Liver (tissue), 9 donors: ENCODE measurements around the gene HSPB2. TPM values are rescaled to one million over a fixed set of nuclear protein-coding genes. Genes with fewer than 3 reads are reported as not detected.

ENCODE experiments used
- DNase-seq: peaks from one replicate; pipeline ENCODE4 v3.0.0-alpha.2; 2017; ENCODE audit warnings: low spot score
- H3K27ac ChIP-seq, 2 donors: one replicate each; pipeline ENCODE4 v1.7.0; 2013; ENCODE audit warnings: inconsistent platforms in 2 of 2, low read length in 2 of 2, control low read depth in 1 of 2, low read depth in 1 of 2, mild to moderate bottlenecking in 1 of 2
- H3K27me3 ChIP-seq, 4 donors: one replicate each; pipeline versions ENCODE4 v1.6.1 to v1.7.0; 2013; ENCODE audit warnings: low read length in 3 of 4, inconsistent platforms in 1 of 4, mild to moderate bottlenecking in 1 of 4, moderate library complexity in 1 of 4; ENCODE audit not compliant: control insufficient read depth in 4 of 4, insufficient read depth in 4 of 4
- H3K36me3 ChIP-seq, 4 donors: one replicate each; pipeline versions ENCODE4 v1.6.1 to v1.7.0; 2013; ENCODE audit warnings: low read length in 3 of 4, mild to moderate bottlenecking in 3 of 4, low read depth in 1 of 4, moderate library complexity in 1 of 4; ENCODE audit not compliant: control insufficient read depth in 4 of 4, insufficient read depth in 3 of 4
- H3K4me1 ChIP-seq, 4 donors: one replicate each; pipeline versions ENCODE4 v1.6.1 to v1.7.0; 2013; ENCODE audit warnings: low read length in 3 of 4, mild to moderate bottlenecking in 3 of 4, moderate library complexity in 1 of 4; ENCODE audit not compliant: control insufficient read depth in 4 of 4, insufficient read depth in 4 of 4
- H3K4me3 ChIP-seq, 3 donors: one replicate each; pipeline versions ENCODE4 v1.6.1 to v1.7.0; 2013; ENCODE audit warnings: low read length in 3 of 3, control low read depth in 1 of 3, low read depth in 1 of 3, mild to moderate bottlenecking in 1 of 3
- H3K9ac ChIP-seq, 2 donors: one replicate each; pipeline ENCODE4 v1.7.0; 2013; ENCODE audit warnings: low read length in 2 of 2, mild to moderate bottlenecking in 2 of 2, moderate library complexity in 2 of 2, control low read depth in 1 of 2, low read depth in 1 of 2
- H3K9me3 ChIP-seq, 4 donors: one replicate each; pipeline versions ENCODE4 v1.6.1 to v1.7.0; 2013; ENCODE audit warnings: low read length in 3 of 4; ENCODE audit not compliant: control insufficient read depth in 4 of 4
- ATF3 ChIP-seq: IDR thresholded peaks from 2 replicates; pipeline ENCODE4 v1.6.1; 2016; ENCODE audit warnings: antibody characterized with exemption
- CTCF ChIP-seq: fragments of 150-350 bp; IDR thresholded peaks from 2 replicates; pipeline ENCODE4 v1.5.1; 2017; ENCODE audit warnings: improper control_type of control experiment, low read depth, low read length; ENCODE audit not compliant: missing input control
- EGR1 ChIP-seq, 2 donors: IDR thresholded peaks; 2 replicates each; pipeline ENCODE4 v1.6.1; 2016 to 2018; ENCODE audit warnings: antibody characterized with exemption in 2 of 2, low read depth in 2 of 2
- FOXA1 ChIP-seq: IDR thresholded peaks from 2 replicates; pipeline ENCODE4 v1.6.1; 2016; ENCODE audit warnings: antibody characterized with exemption
- FOXA2 ChIP-seq: IDR thresholded peaks from 2 replicates; pipeline ENCODE4 v1.6.1; 2016; ENCODE audit warnings: antibody characterized with exemption
- GABPA ChIP-seq, 2 donors: IDR thresholded peaks in 1 of 2; conservative IDR thresholded peaks in 1 of 2; 2 replicates each; pipeline ENCODE4 v1.6.1; 2016; ENCODE audit warnings: antibody characterized with exemption in 2 of 2, mild to moderate bottlenecking in 1 of 2, moderate library complexity in 1 of 2
- HNF4A ChIP-seq, 2 donors: conservative IDR thresholded peaks; 2 replicates each; pipeline ENCODE4 v1.6.1; 2016; ENCODE audit warnings: antibody characterized with exemption in 2 of 2, mild to moderate bottlenecking in 2 of 2
- HNF4G ChIP-seq: IDR thresholded peaks from 2 replicates; pipeline ENCODE4 v1.6.1; 2016; ENCODE audit warnings: antibody characterized with exemption
- JUND ChIP-seq, 2 donors: IDR thresholded peaks; 2 replicates each; pipeline ENCODE4 v1.6.1; 2016; ENCODE audit warnings: antibody characterized with exemption in 2 of 2
- MAX ChIP-seq: IDR thresholded peaks from 2 replicates; pipeline ENCODE4 v1.6.1; 2016; ENCODE audit warnings: antibody characterized with exemption
- NR2F2 ChIP-seq: IDR thresholded peaks from 2 replicates; pipeline ENCODE4 v1.6.1; 2016; ENCODE audit warnings: antibody characterized with exemption
- RAD21 ChIP-seq, 2 donors: IDR thresholded peaks; 2 replicates each; pipeline ENCODE4 v1.6.1; 2016; ENCODE audit warnings: antibody characterized with exemption in 2 of 2, mild to moderate bottlenecking in 2 of 2
- REST ChIP-seq: IDR thresholded peaks from 2 replicates; pipeline ENCODE4 v1.6.1; 2016; ENCODE audit warnings: antibody characterized with exemption, mild to moderate bottlenecking
- RXRA ChIP-seq, 2 donors: IDR thresholded peaks; 2 replicates each; pipeline ENCODE4 v1.6.1; 2017 to 2018; ENCODE audit warnings: antibody characterized with exemption in 2 of 2, mild to moderate bottlenecking in 1 of 2
- SP1 ChIP-seq: IDR thresholded peaks from 2 replicates; pipeline ENCODE4 v1.6.1; 2018; ENCODE audit warnings: antibody characterized with exemption, mild to moderate bottlenecking
- TAF1 ChIP-seq: conservative IDR thresholded peaks from 2 replicates; pipeline ENCODE4 v1.6.1; 2016; ENCODE audit warnings: antibody characterized with exemption, mild to moderate bottlenecking
- YY1 ChIP-seq: IDR thresholded peaks from 2 replicates; pipeline ENCODE4 v1.6.1; 2016; ENCODE audit warnings: antibody characterized with exemption, mild to moderate bottlenecking
- ZBTB33 ChIP-seq: IDR thresholded peaks from 2 replicates; pipeline ENCODE4 v1.6.1; 2016; ENCODE audit warnings: antibody characterized with exemption
- WGBS: extraction: QIAGEN DNeasy Blood & Tissue Kit; methylation state at CpG from one replicate; pipeline ENCODE4 v1.1.7; 2013; 5-methylcytosine and 5-hydroxymethylcytosine counted together
- polyA plus RNA-seq, 2 donors: library from polyadenylated mRNA; stranded (reverse) in 1 of 2; unstranded in 1 of 2; fragments of 200-250 nt in 1 of 2; fragments of >200 nt in 1 of 2; fragmentation: Nextera tagmentation in 1 of 2; extraction: Ambion mirVana in 1 of 2; gene quantifications; one replicate each; pipeline versions ENCODE4 v1.2.1 to v1.2.3, GENCODE V29; 2013 to 2015
- total RNA-seq, 2 donors: library from RNA; depleted of rRNA; stranded (reverse); fragments of >200 nt; gene quantifications; one replicate each; pipeline ENCODE4 v1.2.3, GENCODE V29; 2014
- donor health status: healthy.
- donor health status: healthy.
- donor health status: healthy.
- donor health status: healthy.
- donor health status: healthy.

HSPB2 gene
- total and polyA plus RNA-seq, 4 donors = 0.14 to 0.85 (median 0.61) TPM; not detected in 1

GRCh38 chr11:111886844-111887243 lies 25.7 kb upstream of the HSPB2 start:
- WGBS = 69% methylated on average over 2 of the region's 2 CpGs
- H3K9ac ChIP-seq = no peak overlapping the region
- H3K36me3 ChIP-seq = peaks cover 0 to 6% (median 0%) of the 10 kb centered on the region in 4 donors
- H3K4me3 ChIP-seq = no peak overlapping the region
- H3K27me3 ChIP-seq = no peaks in the 10 kb centered on the region
- no peaks in the 10 kb centered on the region for H3K4me1 ChIP-seq
- TF ChIP-seq HNF4G (no peak), RAD21 (IDR thresholded peaks at IDR 0.05) (no peak), GABPA (IDR thresholded peaks at IDR 0.05 in 1 of 2, conservative IDR thresholded peaks at IDR 0.05 in 1 of 2) (no peak)
- no peaks in the 10 kb centered on the region for H3K9me3 ChIP-seq
- no peak overlapping the region for H3K27ac ChIP-seq
- DNase-seq = no peak

- H3K36me3 ChIP-seq = no peaks in the 10 kb centered on the region
Measured at GRCh38 chr11:111905411-111905810, 7.1 kb upstream of the HSPB2 start.

GRCh38 chr11:111906680-111907079 lies 5.9 kb upstream of the HSPB2 start:
- no peak for DNase-seq
- WGBS = 81% methylated on average over 1 of the region's 1 CpG
- H3K9ac ChIP-seq = no peak overlapping the region
- H3K9me3 ChIP-seq = no peaks in the 10 kb centered on the region
- no peak overlapping the region for H3K4me3 ChIP-seq
- no peaks in the 10 kb centered on the region for H3K4me1 ChIP-seq
- H3K27ac ChIP-seq = no peak overlapping the region
- no peaks in the 10 kb centered on the region for H3K27me3 ChIP-seq
- TF ChIP-seq ATF3 (no peak), CTCF (no peak), FOXA2 (no peak), GABPA (IDR thresholded peaks at IDR 0.05 in 1 of 2, conservative IDR thresholded peaks at IDR 0.05 in 1 of 2) (no peak), EGR1 (IDR thresholded peaks at IDR 0.05; ENCODE audit: low read depth in 2 of 2) (no peak), RXRA (IDR thresholded peaks at IDR 0.05) (no peak), TAF1 (no peak), RAD21 (IDR thresholded peaks at IDR 0.05) (no peak), ZBTB33 (no peak), YY1 (no peak), NR2F2 (no peak), JUND (IDR thresholded peaks at IDR 0.05) (no peak), HNF4A (conservative IDR thresholded peaks at IDR 0.05) (no peak), SP1 (no peak), REST (no peak), HNF4G (no peak), MAX (no peak), FOXA1 (no peak)
- H3K36me3 ChIP-seq = no peaks in the 10 kb centered on the region

More at GRCh38 chr11:111905411-111905810, 7.1 kb upstream of the HSPB2 start:
- Histone ChIP-seq H3K9me3 (no peaks in the 10 kb centered on the region), H3K4me1 (no peaks in the 10 kb centered on the region), H3K9ac (no peak overlapping the region), H3K27me3 (no peaks in the 10 kb centered on the region), H3K4me3 (no peak overlapping the region), H3K27ac (no peak overlapping the region)
- DNase-seq = no peak
- 71% methylated on average over 2 of the region's 2 CpGs for WGBS
- TF ChIP-seq TAF1 = no peak
- TF ChIP-seq HNF4G = no peak
- TF ChIP-seq RXRA (IDR thresholded peaks at IDR 0.05) = no peak
- TF ChIP-seq JUND (IDR thresholded peaks at IDR 0.05) = no peak
